B cell (primary cell): ENCODE results near the gene USP12. TPM values are rescaled to one million over a fixed set of nuclear protein-coding genes. Genes with fewer than 3 reads are reported as not detected.

Source experiments
- ATAC-seq: fragments of 200-7000 bp; cut with Tn5 transposase; one replicate; pipeline ENCODE4 v1.10.0; 2021; ENCODE audit warnings: low read depth, mild to moderate bottlenecking, moderate number of reproducible peaks, moderate library complexity
- CTCF ChIA-PET: fragments of 350-600 bp; sonication (Branson Sonifier 250); formaldehyde crosslinking; loops from one replicate; lab custom pipeline; 2021; ENCODE audit warnings: antibody characterized with exemption, inconsistent platforms; lab: Charles Lee
- POLR2A ChIA-PET: fragments of 350-600 bp; sonication (Branson Sonifier 250); formaldehyde crosslinking; loops from one replicate; lab custom pipeline; 2021; ENCODE audit warnings: antibody characterized with exemption; lab: Charles Lee
- DNase-seq: peaks from one replicate; pipeline ENCODE4 v3.0.0; 2013
- H2AFZ ChIP-seq: 2 replicates; pipeline ENCODE4 v1.6.1; 2012; ENCODE audit warnings: mild to moderate bottlenecking, low read depth, low read length; ENCODE audit not compliant: insufficient read depth, poor library complexity, severe bottlenecking
- H3K27ac ChIP-seq, 2 donors: 1 replicate in 1 of 2; 2 replicates in 1 of 2; pipeline ENCODE4 v1.5.1; 2012 to 2013; ENCODE audit warnings: low read length in 2 of 2, mild to moderate bottlenecking in 2 of 2, moderate library complexity in 1 of 2
- H3K27me3 ChIP-seq, 4 experiments: fragments of 200-600 bp in 1 of 4; sonication (generic) in 1 of 4; replicated peaks in 1 of 4; 1 replicate in 2 of 4; 2 replicates in 2 of 4; pipeline versions ENCODE4 v1.6.1 to v1.7.0; 2013 to 2016; ENCODE audit warnings: low read length in 3 of 4, mild to moderate bottlenecking in 2 of 4, mixed read lengths in 1 of 4, moderate library complexity in 1 of 4; ENCODE audit not compliant: insufficient read depth in 4 of 4, control insufficient read depth in 3 of 4; ENCODE audit errors: control extremely low read depth in 1 of 4
- H3K36me3 ChIP-seq, 2 experiments: replicated peaks in 1 of 2; 1 replicate in 1 of 2; 2 replicates in 1 of 2; pipeline versions ENCODE4 v1.6.1 to v1.7.1; 2013; ENCODE audit warnings: low read length in 1 of 2; ENCODE audit not compliant: insufficient read depth in 2 of 2, control insufficient read depth in 1 of 2; ENCODE audit errors: control extremely low read depth in 1 of 2, extremely low read depth in 1 of 2
- H3K4me1 ChIP-seq, 2 donors: fragments of 200-600 bp in 1 of 2; sonication (generic) in 1 of 2; 1 replicate in 1 of 2; 2 replicates in 1 of 2; pipeline versions ENCODE4 v1.5.1 to v1.6.1; 2013 to 2017; ENCODE audit warnings: low read length in 2 of 2; ENCODE audit not compliant: control insufficient read depth in 2 of 2, insufficient read depth in 2 of 2
- H3K4me2 ChIP-seq: replicated peaks from 2 replicates; pipeline ENCODE3; 2012; ENCODE audit warnings: mild to moderate bottlenecking, low read depth, low read length; ENCODE audit not compliant: poor library complexity, severe bottlenecking
- H3K4me3 ChIP-seq, 5 experiments: fragments of 200-600 bp in 1 of 5; sonication (generic) in 1 of 5; 1 replicate in 3 of 5; 2 replicates in 2 of 5; pipeline versions ENCODE4 v1.5.1 to v1.7.0; 2011 to 2016; ENCODE audit warnings: low read length in 4 of 5, mild to moderate bottlenecking in 4 of 5, low read depth in 2 of 5, control low read depth in 1 of 5, moderate library complexity in 1 of 5; ENCODE audit not compliant: insufficient read depth in 1 of 5; ENCODE audit errors: control extremely low read depth in 1 of 5, extremely low read depth in 1 of 5
- H3K79me2 ChIP-seq: fragments of 200-600 bp; sonication (generic); one replicate; pipeline ENCODE4 v1.6.0; 2016; ENCODE audit warnings: low read length; ENCODE audit not compliant: control insufficient read depth, insufficient read depth
- H3K9ac ChIP-seq: fragments of 200-600 bp; sonication (generic); 2 replicates; pipeline ENCODE4 v1.6.1; 2017; ENCODE audit warnings: mild to moderate bottlenecking, low read length, moderate library complexity
- H3K9me3 ChIP-seq, 3 donors: one replicate each; pipeline versions ENCODE4 v1.6.1 to v1.7.1; 2013; ENCODE audit warnings: low read length in 2 of 3; ENCODE audit not compliant: control insufficient read depth in 2 of 3, insufficient read depth in 1 of 3; ENCODE audit errors: control extremely low read depth in 1 of 3
- H4K20me1 ChIP-seq: 2 replicates; pipeline ENCODE4 v1.6.0; 2012; ENCODE audit warnings: mild to moderate bottlenecking, low read length; ENCODE audit not compliant: insufficient read depth, control insufficient read depth, poor library complexity, severe bottlenecking
- H3K27ac Mint-ChIP-seq: one replicate; pipeline ENCODE4 v1.8.0; 2021; ENCODE audit warnings: mixed read lengths
- H3K27me3 Mint-ChIP-seq: one replicate; pipeline ENCODE4 v1.8.0; 2021; ENCODE audit warnings: mixed read lengths
- H3K4me1 Mint-ChIP-seq: one replicate; pipeline ENCODE4 v1.8.0; 2021; ENCODE audit warnings: mixed read lengths
- H3K4me3 Mint-ChIP-seq: one replicate; pipeline ENCODE4 v1.8.0; 2021; ENCODE audit warnings: mixed read lengths
- H3K9me3 Mint-ChIP-seq: one replicate; pipeline ENCODE4 v1.8.0; 2022; ENCODE audit warnings: mixed read lengths; ENCODE audit not compliant: insufficient read depth
- EZH2 ChIP-seq: IDR thresholded peaks from 2 replicates; pipeline ENCODE4 v1.6.1; 2012; ENCODE audit warnings: borderline replicate concordance, low read depth, mild to moderate bottlenecking, moderate library complexity, low read length; ENCODE audit not compliant: insufficient read depth, poor library complexity, severe bottlenecking
- WGBS: methylation state at CpG from one replicate; pipeline ENCODE4 v1.1.5; 2013; ENCODE audit warnings: missing lambda C conversion rate; ENCODE audit not compliant: insufficient coverage; 5-methylcytosine and 5-hydroxymethylcytosine counted together
- intact Hi-C: fragments of 100-400 bp; cut with micrococcal nuclease; formaldehyde crosslinking; loops from one replicate; pipeline ENCODE4 v1.10.0; 2022
- polyA plus RNA-seq: library from polyadenylated mRNA; depleted of rRNA; stranded (reverse); fragments of >200 nt; gene quantifications from 2 replicates; pipeline ENCODE4 v1.2.3, GENCODE V29; 2012
- total RNA-seq, 2 donors: library from RNA; stranded (reverse); fragments of 120-200 nt in 1 of 2; gene quantifications; 1 replicate in 1 of 2; 2 replicates in 1 of 2; pipeline versions ENCODE4 v1.2.3 to v1.2.4, GENCODE V29; 2013 to 2022
- TF ChIP-seq, protein P1 (sequence below): fragments of 200-600 bp; IDR thresholded peaks from one replicate; pipeline ENCODE4 v1.8.0; 2022; ENCODE audit warnings: antibody characterized with exemption, mild to moderate bottlenecking

The USP12 gene
- total and polyA plus RNA-seq, 2 donors (not counting 1 experiment from before 2014, with no cell fraction given): 21.7 to 46.3 TPM

GRCh38 chr13:27200413-27201070, 28.9 kb upstream of the USP12 start:
- H3K36me3 ChIP-seq: no peaks in the 10 kb centered on the region
- no peak for ATAC-seq
- Mint-ChIP-seq H3K27ac (no peak overlapping the region), H3K4me3 (no peak overlapping the region), H3K9me3 (no peaks in the 10 kb centered on the region), H3K27me3 (peaks cover 7% of the 10 kb centered on the region), H3K4me1 (no peaks in the 10 kb centered on the region)
- POLR2A ChIA-PET: no interaction called here
- H3K4me1 ChIP-seq: no peaks in the 10 kb centered on the region
- no peak overlapping the region for H3K4me3 ChIP-seq
- no peak overlapping the region for H2AFZ ChIP-seq
- H3K4me2 ChIP-seq: no peak overlapping the region
- no peak overlapping the region for H3K9ac ChIP-seq
- no peak overlapping the region for H3K27ac ChIP-seq
- TF ChIP-seq EZH2: no peak
- TF ChIP-seq, protein P1, sequence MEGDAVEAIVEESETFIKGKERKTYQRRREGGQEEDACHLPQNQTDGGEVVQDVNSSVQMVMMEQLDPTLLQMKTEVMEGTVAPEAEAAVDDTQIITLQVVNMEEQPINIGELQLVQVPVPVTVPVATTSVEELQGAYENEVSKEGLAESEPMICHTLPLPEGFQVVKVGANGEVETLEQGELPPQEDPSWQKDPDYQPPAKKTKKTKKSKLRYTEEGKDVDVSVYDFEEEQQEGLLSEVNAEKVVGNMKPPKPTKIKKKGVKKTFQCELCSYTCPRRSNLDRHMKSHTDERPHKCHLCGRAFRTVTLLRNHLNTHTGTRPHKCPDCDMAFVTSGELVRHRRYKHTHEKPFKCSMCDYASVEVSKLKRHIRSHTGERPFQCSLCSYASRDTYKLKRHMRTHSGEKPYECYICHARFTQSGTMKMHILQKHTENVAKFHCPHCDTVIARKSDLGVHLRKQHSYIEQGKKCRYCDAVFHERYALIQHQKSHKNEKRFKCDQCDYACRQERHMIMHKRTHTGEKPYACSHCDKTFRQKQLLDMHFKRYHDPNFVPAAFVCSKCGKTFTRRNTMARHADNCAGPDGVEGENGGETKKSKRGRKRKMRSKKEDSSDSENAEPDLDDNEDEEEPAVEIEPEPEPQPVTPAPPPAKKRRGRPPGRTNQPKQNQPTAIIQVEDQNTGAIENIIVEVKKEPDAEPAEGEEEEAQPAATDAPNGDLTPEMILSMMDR: no peak
- peaks cover 0 to 5% (median 0%) of the 10 kb centered on the region in 3 donors for H3K9me3 ChIP-seq
- no peak for DNase-seq
- intact Hi-C loops: loop anchor here (5.0 kb wide), 1 partner anchor 213 kb away; no protein-coding TSS in a partner anchor
- 90% methylated on average over 1 of the region's 1 CpG for WGBS
- no peaks in the 10 kb centered on the region for H3K79me2 ChIP-seq
- CTCF ChIA-PET: interaction anchor here (1.5 kb wide), 1 partner anchor 215 kb away, joined by 3 read pairs; no protein-coding TSS in a partner anchor
- H3K27me3 ChIP-seq: peaks cover 0 to 5% (median 0%) of the 10 kb centered on the region in 4 experiments
- no peaks in the 10 kb centered on the region for H4K20me1 ChIP-seq

DNA sequence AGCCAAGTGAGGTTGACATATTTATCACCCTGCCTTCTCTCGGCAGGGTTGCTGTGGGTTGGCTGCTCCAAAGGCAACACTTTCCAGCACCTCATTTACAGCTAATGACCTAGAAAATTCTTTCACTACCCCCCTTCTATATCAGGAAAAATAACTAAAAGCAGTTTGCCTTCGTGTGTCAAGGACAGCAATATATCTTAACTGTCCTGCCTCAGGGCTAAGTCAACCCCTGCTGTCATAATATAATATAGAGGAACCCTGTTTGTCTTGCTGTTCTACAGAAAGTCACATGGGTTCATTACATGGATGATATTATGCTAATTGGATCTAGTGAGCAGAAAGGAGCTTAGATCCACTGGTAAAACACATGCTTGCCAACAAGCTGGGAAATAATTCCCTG, 28.1 kb upstream of the USP12 start:
- POLR2A ChIA-PET: no interaction called here

More for the DNA sequence above, 28.1 kb upstream of the USP12 start:
- H3K27me3 ChIP-seq: peaks cover 0 to 13% (median 0%) of the 10 kb centered on the region in 4 experiments
- DNase-seq: no peak
- H2AFZ ChIP-seq: no peak overlapping the region
- no peak overlapping the region for H3K27ac ChIP-seq
- Mint-ChIP-seq H3K27ac (no peak overlapping the region), H3K27me3 (peaks cover 7% of the 10 kb centered on the region), H3K4me3 (no peak overlapping the region), H3K9me3 (no peaks in the 10 kb centered on the region), H3K4me1 (no peaks in the 10 kb centered on the region)
- no peak overlapping the region for H3K4me3 ChIP-seq
- peaks cover 0 to 5% (median 0%) of the 10 kb centered on the region in 3 donors for H3K9me3 ChIP-seq
- no peak for TF ChIP-seq EZH2
- TF ChIP-seq, protein P1: no peak
- ATAC-seq: no peak
- CTCF ChIA-PET: interaction anchor here (1.5 kb wide), 1 partner anchor 214 kb away, joined by 3 read pairs; no protein-coding TSS in a partner anchor
- no peak overlapping the region for H3K4me2 ChIP-seq
- H3K4me1 ChIP-seq: no peaks in the 10 kb centered on the region
- intact Hi-C loops: loop anchor here (5.0 kb wide), 1 partner anchor 212 kb away; no protein-coding TSS in a partner anchor
- no peaks in the 10 kb centered on the region for H3K36me3 ChIP-seq
- no peaks in the 10 kb centered on the region for H4K20me1 ChIP-seq
- H3K9ac ChIP-seq: no peak overlapping the region
- H3K79me2 ChIP-seq: no peaks in the 10 kb centered on the region
- WGBS: no CpG with 5 or more reads among the region's 2 CpGs
